OCI-LY7 (cell line): ENCODE results near the gene ARL2. TPM values are rescaled to one million over a fixed set of nuclear protein-coding genes. Genes with fewer than 3 reads are reported as not detected.
"Not testable (repeated sequence)": the region's sequence is repeated elsewhere in the genome, so short reads cannot be mapped to it uniquely, and the experiment has no call there.

Source experiments
- BruUV-seq: library from RNA; stranded (reverse); fragments of 400-500 nt; replicated peaks from 2 replicates; lab custom pipeline; 2021; lab: Mats Ljungman, UMichigan
- CTCF ChIA-PET: fragments of 300-600 bp; sonication (Branson Sonifier 250); formaldehyde crosslinking; loops from one replicate; lab custom pipeline; 2022; ENCODE audit warnings: antibody characterized with exemption; ENCODE audit not compliant: unreplicated experiment; lab: Charles Lee
- POLR2A ChIA-PET: fragments of 300-600 bp; sonication (Branson Sonifier 250); formaldehyde crosslinking; loops from one replicate; lab custom pipeline; 2022; ENCODE audit warnings: antibody characterized with exemption; lab: Charles Lee
- DNase-seq: peaks from one replicate; pipeline ENCODE4 v3.0.0-alpha.2; 2015; ENCODE audit warnings: low spot score
- H2AFZ ChIP-seq: fragments of 200-600 bp; sonication (generic), shearing (Covaris generic); 2 replicates; pipeline ENCODE4 v1.6.1; 2014; ENCODE audit warnings: mild to moderate bottlenecking, antibody characterized with exemption, low read length, moderate library complexity
- H3K27ac ChIP-seq: fragments of 200-600 bp; sonication (generic); 2 replicates; pipeline ENCODE4 v1.5.1; 2014; ENCODE audit warnings: mixed run types, low read depth, mild to moderate bottlenecking, moderate library complexity, low read length, inconsistent platforms; ENCODE audit not compliant: poor library complexity, severe bottlenecking
- H3K36me3 ChIP-seq: fragments of 200-600 bp; sonication (generic); 2 replicates; pipeline ENCODE4 v1.6.1; 2014; ENCODE audit warnings: mild to moderate bottlenecking, antibody characterized with exemption, low read length, moderate library complexity, mixed read lengths; ENCODE audit not compliant: insufficient read depth
- H3K4me1 ChIP-seq: fragments of 200-600 bp; sonication (generic); 2 replicates; pipeline ENCODE4 v1.5.1; 2014; ENCODE audit warnings: mild to moderate bottlenecking, low read length; ENCODE audit not compliant: insufficient read depth, poor library complexity, severe bottlenecking
- H3K4me2 ChIP-seq: fragments of 200-600 bp; sonication (generic); 2 replicates; pipeline ENCODE4 v1.6.1; 2014; ENCODE audit warnings: mild to moderate bottlenecking, low read length
- H3K4me3 ChIP-seq: fragments of 200-600 bp; sonication (generic); 2 replicates; pipeline ENCODE4 v1.5.1; 2014; ENCODE audit warnings: mild to moderate bottlenecking, low read depth, low read length; ENCODE audit not compliant: poor library complexity, severe bottlenecking
- H3K79me2 ChIP-seq: fragments of 200-600 bp; sonication (generic); 2 replicates; pipeline ENCODE4 v1.6.1; 2016; ENCODE audit warnings: low read depth, mild to moderate bottlenecking, low read length, moderate library complexity, mixed read lengths; ENCODE audit not compliant: insufficient read depth
- H3K9me2 ChIP-seq: fragments of 200-600 bp; sonication (generic); 2 replicates; pipeline ENCODE4 v1.6.1; 2016; ENCODE audit warnings: mild to moderate bottlenecking, low read length, mixed read lengths; ENCODE audit not compliant: insufficient read depth
- H3K9me3 ChIP-seq: fragments of 200-600 bp; sonication (generic); 2 replicates; pipeline ENCODE4 v1.6.1; 2014; ENCODE audit warnings: mild to moderate bottlenecking, mixed run types, low read length, mixed read lengths
- H4K20me1 ChIP-seq: fragments of 200-600 bp; sonication (generic); 2 replicates; pipeline ENCODE4 v1.6.1; 2014; ENCODE audit warnings: mild to moderate bottlenecking, antibody characterized with exemption, low read length, moderate library complexity, mixed read lengths; ENCODE audit not compliant: insufficient read depth
- CTCF ChIP-seq: fragments of 200-600 bp; sonication (generic); conservative IDR thresholded peaks from 2 replicates; pipeline ENCODE4 v1.5.1; 2014; ENCODE audit warnings: mild to moderate bottlenecking, antibody characterized with exemption, low read length, moderate library complexity, mixed read lengths
- EZH2phosphoT487 ChIP-seq: fragments of 200-600 bp; sonication (generic); IDR thresholded peaks from 2 replicates; pipeline ENCODE4 v1.6.1; 2018; ENCODE audit warnings: low read depth, borderline replicate concordance, mild to moderate bottlenecking, mixed run types, antibody characterized with exemption, low read length, moderate library complexity, mixed read lengths
- intact Hi-C: fragments of 100-400 bp; cut with micrococcal nuclease; formaldehyde crosslinking; loops from one replicate; pipeline ENCODE4 v1.10.0; 2022; ENCODE audit not compliant: unreplicated experiment
- total RNA-seq, 2 experiments: library from RNA; depleted of rRNA in 1 of 2; stranded (reverse); fragments of >200 nt in 1 of 2; shearing (Covaris generic) in 1 of 2; gene quantifications; 2 replicates each; pipeline ENCODE4 v1.2.3, GENCODE V29; 2014 to 2022

Gene ARL2
- total RNA-seq, 2 experiments from 2014 or later, result 95.9 to 130 TPM

GRCh38 chr11:65003282-65003681 is 10.7 kb upstream of the ARL2 start:
- Histone ChIP-seq H3K9me3 (no peaks in the 10 kb centered on the region), H4K20me1 (no peaks in the 10 kb centered on the region), H2AFZ (no peak overlapping the region), H3K4me3 (no peak overlapping the region), H3K36me3 (no peaks in the 10 kb centered on the region), H3K4me1 (peaks cover 10% of the 10 kb centered on the region), H3K4me2 (no peak overlapping the region), H3K9me2 (no peaks in the 10 kb centered on the region), H3K79me2 (no peaks in the 10 kb centered on the region), H3K27ac (no peak overlapping the region)
- TF ChIP-seq CTCF (no peak), EZH2phosphoT487 (no peak)
- POLR2A ChIA-PET, result interaction anchor here (2.1 kb wide), 1 partner anchor 9 kb away, joined by 13 read pairs; no protein-coding TSS in a partner anchor
- no TSS peak for BruUV-seq
- DNase-seq, result no peak
- intact Hi-C loops, result no loop called here
- CTCF ChIA-PET, result interaction anchor here (1.3 kb wide), 1 partner anchor 9 kb away, joined by 4 read pairs; no protein-coding TSS in a partner anchor

GRCh38 chr11:65003968-65004367 is 10.0 kb upstream of the ARL2 start:
- H3K9me2 ChIP-seq, H3K9me3 ChIP-seq, H3K27ac ChIP-seq, DNase-seq, intact Hi-C loops, BruUV-seq, H3K4me1 ChIP-seq, H3K79me2 ChIP-seq, H3K4me2 ChIP-seq, H3K36me3 ChIP-seq, H3K4me3 ChIP-seq, H2AFZ ChIP-seq, H4K20me1 ChIP-seq: not testable (repeated sequence)
- ChIA-PET CTCF (interaction anchor here (0.6 kb wide), 1 partner anchor 140 kb away, joined by 3 read pairs; no protein-coding TSS in a partner anchor), POLR2A (interaction anchor here (0.9 to 2.1 kb wide), 2 partner anchors 9 to 99 kb away, joined by 3 to 13 read pairs; no protein-coding TSS in a partner anchor)

- intact Hi-C loops, result no loop called here
- POLR2A ChIA-PET, result no interaction called here
Observed at GRCh38 chr11:65008016-65008415, 5.9 kb upstream of the ARL2 start.

More at GRCh38 chr11:65008016-65008415, 5.9 kb upstream of the ARL2 start:
- DNase-seq, result no peak
- no peak overlapping the region for H2AFZ ChIP-seq
- H3K4me1 ChIP-seq, result peaks cover 4% of the 10 kb centered on the region
- H3K36me3 ChIP-seq, result no peaks in the 10 kb centered on the region
- H3K9me3 ChIP-seq, result no peaks in the 10 kb centered on the region
- no peak overlapping the region for H3K4me3 ChIP-seq
- H3K9me2 ChIP-seq, result no peaks in the 10 kb centered on the region
- no peak overlapping the region for H3K4me2 ChIP-seq
- H3K27ac ChIP-seq, result no peak overlapping the region
- CTCF ChIA-PET, result interaction anchor here (0.7 kb wide), 1 partner anchor 38 kb away, joined by 3 read pairs; no protein-coding TSS in a partner anchor
- no peaks in the 10 kb centered on the region for H4K20me1 ChIP-seq
- no peaks in the 10 kb centered on the region for H3K79me2 ChIP-seq
- peak; percentile 35; the same call in 1 of the 2 replicates for TF ChIP-seq CTCF
- no peak for TF ChIP-seq EZH2phosphoT487
- BruUV-seq, result no TSS peak
